Body of pancreas (tissue), 4 donors: ENCODE results near the gene NCBP1.

Experiments
- POLR2A ChIP-seq, 3 donors: fragments of 450-650 bp; IDR thresholded peaks; one replicate each; pipeline ENCODE4 v1.6.1; 2016; ENCODE audit warnings: antibody characterized with exemption in 3 of 3, mild to moderate bottlenecking in 2 of 3
- TF ChIP-seq, protein P1 (sequence below), 7 experiments: fragments of 450-650 bp in 4 of 7; fragments of 200-600 bp in 3 of 7; sonication (generic) in 3 of 7; IDR thresholded peaks; one replicate each; pipeline ENCODE4 v1.5.1; 2016 to 2019; ENCODE audit warnings: antibody characterized with exemption in 7 of 7

- no peak for TF ChIP-seq POLR2A (IDR thresholded peaks at IDR 0.05)
- TF ChIP-seq, protein P1, sequence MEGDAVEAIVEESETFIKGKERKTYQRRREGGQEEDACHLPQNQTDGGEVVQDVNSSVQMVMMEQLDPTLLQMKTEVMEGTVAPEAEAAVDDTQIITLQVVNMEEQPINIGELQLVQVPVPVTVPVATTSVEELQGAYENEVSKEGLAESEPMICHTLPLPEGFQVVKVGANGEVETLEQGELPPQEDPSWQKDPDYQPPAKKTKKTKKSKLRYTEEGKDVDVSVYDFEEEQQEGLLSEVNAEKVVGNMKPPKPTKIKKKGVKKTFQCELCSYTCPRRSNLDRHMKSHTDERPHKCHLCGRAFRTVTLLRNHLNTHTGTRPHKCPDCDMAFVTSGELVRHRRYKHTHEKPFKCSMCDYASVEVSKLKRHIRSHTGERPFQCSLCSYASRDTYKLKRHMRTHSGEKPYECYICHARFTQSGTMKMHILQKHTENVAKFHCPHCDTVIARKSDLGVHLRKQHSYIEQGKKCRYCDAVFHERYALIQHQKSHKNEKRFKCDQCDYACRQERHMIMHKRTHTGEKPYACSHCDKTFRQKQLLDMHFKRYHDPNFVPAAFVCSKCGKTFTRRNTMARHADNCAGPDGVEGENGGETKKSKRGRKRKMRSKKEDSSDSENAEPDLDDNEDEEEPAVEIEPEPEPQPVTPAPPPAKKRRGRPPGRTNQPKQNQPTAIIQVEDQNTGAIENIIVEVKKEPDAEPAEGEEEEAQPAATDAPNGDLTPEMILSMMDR (IDR thresholded peaks at IDR 0.05): no peak
Observed at GRCh38 chr9:97629156-97629555, 4.5 kb upstream of the NCBP1 start.
